Dermis blood vessel endothelial cell (primary cell): ENCODE measurements around the gene KHDC4. TPM values are rescaled to one million over a fixed set of nuclear protein-coding genes. Genes with fewer than 3 reads are reported as not detected.
"Not testable (repeated sequence)": the region's sequence is repeated elsewhere in the genome, so short reads cannot be mapped to it uniquely, and the experiment has no call there.

Source experiments
- DNase-seq: peaks from one replicate; pipeline ENCODE4 v3.0.0; 2010
- total RNA-seq: library from RNA; depleted of rRNA; stranded (reverse); fragments of >200 nt; gene quantifications from 2 replicates; pipeline ENCODE4 v1.2.3, GENCODE V29; 2014

The KHDC4 gene
- total RNA-seq, 1 donor from 2014 or later, result 32.8 TPM

DNA sequence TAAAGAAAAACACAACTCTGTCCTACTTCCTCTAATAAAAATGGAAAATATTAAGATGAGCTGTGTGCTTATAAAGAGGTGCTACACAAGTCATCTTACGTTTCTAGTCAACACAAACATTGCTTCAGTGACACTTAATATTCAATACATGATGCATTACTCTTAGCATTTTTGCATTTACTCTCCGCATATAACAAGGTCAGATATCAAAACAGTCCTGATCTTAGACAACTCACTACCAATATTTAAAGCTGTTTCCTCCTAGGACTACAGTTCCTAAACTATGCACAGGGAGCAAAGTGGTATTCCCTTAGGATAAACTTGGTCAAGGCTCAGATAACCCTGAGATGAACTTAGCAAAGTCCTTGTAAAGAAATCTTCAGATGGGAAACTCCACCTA lies 35.3 kb downstream of the KHDC4 start:
- no peak for DNase-seq

DNA sequence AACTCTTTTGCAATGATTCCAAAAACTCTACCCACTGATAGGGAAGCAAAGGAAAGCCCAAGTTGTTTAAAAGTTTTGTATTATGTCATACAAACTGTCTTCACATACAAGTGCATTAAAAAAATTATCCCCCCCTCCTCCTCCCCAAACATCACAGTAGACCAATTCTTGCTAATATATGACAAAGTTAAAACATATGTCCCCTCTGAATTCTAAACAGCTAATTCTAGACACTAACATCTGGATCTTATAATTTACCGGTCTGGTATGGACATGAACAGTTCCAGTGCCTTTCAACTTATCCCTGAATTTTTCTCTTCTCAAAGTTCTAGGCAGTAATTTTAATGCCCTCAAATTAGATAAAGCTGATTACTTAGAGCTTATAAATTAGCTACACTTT lies 36.5 kb downstream of the KHDC4 start:
- no peak for DNase-seq

DNA sequence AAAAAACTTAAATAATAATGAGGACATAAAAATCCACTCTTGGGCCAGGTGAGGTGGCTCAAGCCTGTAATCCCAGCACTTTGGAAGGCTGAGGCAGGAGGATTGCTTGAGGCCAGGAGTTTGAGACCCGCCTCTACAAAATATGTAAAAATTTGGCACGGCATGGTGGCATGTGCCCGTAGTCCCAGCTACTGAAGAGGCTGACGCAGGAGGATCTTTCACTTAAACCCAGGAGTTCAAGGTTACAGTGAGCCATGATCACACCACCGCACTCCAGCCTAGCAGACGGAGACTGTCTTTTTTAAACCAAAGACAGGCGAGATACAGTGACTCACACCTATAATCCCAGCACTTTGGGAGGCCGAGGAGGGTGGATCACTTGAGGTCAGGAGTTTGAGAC lies 37.7 kb downstream of the KHDC4 start:
- not testable (repeated sequence) for DNase-seq

DNA sequence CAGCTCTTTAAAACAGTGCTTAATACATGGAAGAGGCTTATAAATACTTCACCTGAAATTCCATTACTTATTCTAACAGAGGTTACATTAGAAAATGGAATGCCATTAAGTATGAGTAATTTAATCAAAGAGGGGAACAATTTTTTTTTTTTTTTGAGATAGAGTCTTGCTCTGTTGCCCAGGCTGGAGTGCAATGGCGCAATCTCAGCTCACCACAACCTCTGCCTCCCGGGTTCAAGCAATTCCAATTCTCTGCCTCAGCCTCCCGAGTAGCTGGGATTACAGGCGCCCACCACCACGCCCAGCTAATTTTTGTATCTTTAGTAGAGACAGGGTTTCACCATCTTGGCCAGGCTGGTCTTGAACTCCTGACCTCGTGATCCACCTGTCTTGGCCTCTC lies 38.6 kb downstream of the KHDC4 start:
- DNase-seq, result not testable (repeated sequence)

DNA sequence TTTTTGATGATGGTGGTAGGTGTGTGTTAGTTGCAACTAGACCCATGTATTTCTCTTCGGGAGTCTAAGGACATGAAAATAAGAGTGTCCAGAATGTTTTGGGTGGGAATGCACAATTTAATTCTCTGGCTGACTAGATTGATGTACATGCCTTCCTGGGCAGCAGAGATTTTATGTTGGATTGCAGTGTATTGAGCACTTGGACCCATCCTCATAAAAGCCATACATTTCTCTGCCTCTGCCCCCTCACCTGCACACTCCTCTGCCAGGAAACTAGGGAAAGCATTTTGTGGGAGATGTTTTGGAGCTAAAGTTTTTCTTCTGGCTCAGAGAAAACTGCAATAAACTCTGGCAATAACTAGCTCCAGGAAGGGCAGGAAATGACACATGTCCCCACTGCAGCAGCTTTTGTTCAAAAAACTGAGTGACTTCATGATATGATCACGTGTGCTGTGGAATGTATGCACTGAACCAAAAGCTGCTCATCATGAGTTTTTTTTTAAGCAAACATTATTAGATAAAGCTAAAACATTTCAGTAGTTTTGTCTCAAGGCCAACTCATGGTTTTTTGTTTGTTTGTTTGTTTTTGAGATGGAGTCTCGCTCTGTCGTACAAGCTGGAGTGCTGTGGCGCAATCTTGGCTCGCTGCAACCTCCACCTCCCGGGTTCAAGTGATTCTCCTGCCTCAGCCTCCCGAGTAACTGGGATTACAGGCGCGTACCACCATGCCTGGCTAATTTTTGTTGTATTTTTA lies 40.6 kb downstream of the KHDC4 start:
- DNase-seq, result peak; percentile 96

DNA sequence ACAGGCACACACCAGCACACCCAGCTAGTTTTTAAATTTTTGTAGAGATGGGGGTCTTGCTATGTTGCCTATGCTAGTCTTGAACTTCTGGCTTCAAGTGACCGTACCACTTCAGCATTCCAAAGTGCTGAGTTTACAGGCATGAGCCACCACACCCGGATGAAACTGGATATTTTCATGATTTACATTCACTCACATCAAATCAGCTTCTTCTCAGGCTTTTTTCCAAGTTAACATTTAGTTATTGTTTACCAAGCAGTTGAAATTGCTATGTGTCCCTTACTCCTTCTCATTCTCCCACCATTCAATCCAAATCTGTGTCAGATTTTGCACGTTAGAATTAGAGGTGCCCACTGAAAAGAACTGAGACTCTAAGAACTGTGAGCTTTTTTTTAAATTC lies 41.4 kb downstream of the KHDC4 start:
- peak; percentile 73 for DNase-seq

DNA sequence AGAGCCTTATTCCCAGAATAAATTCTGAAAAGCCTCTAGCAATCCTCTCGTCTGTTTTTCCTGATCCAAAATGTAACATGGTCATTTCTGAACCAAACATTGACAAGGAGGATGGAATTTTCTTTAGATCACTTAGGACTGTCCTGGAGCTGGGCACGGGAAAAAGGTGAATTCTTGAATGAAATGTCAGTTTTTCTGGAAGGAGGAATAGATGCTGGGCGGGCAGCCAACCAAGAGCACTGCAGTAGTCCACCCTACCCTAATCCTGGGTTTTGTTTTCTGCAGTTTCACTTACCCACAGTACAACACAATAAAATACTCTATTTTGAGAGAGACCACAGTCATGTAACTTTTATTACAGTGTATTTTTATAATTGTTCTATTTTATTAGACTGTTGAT lies 44.0 kb downstream of the KHDC4 start:
- DNase-seq, result peak; percentile 5

DNA sequence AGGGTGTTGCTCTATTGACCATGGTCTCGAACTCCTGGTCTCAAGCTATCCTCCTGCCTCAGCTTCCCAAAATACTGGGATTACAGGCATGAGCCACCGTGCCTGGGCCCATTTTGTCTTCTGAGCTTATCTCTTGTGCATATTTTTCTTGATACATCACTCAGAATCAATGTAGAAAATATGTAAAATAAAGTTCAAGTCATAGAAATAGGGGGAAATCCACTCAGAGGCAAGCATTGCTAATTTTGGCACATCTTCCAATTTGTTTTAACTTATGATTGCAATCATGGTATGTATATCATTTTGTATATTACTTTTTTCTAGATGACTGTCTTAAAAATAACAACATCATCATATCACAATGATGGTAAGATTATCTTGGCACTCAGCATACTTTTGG lies 44.6 kb downstream of the KHDC4 start:
- DNase-seq, result peak; percentile 47

DNA sequence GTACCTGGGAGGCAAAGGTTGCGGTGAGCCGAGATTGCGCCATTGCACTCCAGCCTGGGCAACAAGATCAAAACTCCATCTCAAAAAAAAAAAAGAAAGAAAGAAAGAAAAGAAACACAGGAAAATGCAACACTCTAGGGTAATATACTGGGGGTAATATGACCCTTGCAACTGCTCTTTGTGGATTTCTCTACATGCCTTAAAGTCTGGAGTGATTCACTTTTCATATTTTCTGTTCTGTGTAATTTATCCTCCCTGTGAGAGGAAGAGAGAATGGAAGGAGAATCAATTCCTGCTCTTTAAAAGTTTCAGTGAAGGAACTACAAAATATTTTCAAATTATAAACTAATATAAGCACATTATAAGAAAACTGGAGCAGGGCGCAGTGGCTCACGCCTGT lies 45.7 kb downstream of the KHDC4 start:
- DNase-seq, result no peak

DNA sequence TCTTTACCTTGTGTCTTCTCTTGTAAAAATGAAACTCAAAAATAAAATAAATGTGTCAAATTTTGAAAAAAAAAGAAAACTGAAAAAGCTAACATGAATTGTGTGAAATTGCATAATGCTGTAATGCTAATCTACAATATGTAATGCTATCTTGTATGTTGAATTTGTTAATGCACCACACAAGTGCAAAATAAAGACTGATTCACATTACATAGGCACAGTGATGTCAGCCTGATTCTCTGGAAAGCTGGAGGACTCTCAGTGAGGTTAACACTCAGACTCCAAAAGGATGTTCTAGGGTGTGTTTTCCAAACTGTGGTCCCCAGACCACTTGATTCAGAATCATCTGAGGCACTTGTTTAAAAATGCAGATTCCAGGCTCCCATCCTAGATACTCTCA lies 49.2 kb downstream of the KHDC4 start:
- no peak for DNase-seq

DNA sequence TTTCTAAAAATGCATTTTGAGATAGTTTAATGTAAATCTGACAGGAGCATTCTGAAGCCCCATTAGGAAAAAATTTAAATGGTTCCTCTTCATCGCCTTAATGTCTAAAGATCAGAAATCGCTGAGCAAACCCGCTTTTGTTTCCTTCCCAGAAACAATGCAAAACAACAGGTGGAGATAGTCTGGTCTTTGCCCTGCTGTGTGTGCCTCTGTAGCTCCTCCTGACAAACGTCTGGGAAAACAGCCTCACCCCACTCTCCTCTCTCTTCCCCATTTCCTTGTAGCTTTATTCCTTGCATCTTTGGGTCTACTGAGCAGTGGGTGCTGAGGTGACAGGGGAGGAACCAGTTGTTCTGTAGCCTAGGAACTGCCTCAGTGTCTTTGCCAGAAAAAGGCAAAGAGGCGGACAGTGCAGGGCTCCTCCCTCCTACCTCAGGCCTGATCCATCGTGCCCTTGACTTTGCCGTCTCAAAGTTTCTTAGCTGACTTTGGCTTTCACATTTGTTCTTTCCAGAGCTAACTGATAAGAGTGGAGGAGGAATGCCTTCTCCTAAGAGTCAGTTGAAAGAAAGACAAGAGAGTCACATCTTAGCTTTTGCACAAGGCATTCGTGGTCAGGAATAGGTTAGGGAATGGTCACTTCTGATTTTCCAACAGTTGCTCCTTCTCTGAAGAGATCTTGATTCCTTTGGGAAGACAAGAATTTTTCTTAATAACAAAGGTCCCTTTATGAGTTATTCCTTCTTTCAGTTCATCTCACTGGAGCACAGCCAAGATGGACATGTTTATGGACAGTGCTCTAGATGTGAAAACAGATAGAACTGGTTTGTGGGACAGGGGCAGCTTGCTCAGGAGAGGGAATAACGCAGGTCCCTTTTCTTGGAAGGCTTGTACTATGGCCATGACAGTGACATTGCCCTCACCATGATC lies 49.9 kb downstream of the KHDC4 start:
- no peak for DNase-seq

DNA sequence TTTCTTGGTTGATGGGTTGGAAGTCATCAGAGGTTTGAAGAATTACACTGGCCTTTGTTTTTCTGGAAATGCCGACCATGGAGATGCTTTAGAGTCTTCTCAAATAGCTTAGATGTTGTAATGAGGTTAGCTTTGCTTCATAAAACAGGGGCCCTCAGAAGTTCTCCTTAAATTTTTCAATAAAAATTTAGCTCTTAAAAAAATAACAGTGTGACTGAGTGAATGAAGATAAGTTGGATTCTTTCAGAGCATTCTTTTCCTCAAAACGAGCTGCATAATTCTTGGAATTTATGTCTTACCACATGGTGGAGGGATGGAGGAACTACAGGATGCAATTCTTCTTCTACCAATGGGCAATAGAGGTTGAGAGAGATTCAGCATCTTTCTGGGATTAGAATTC lies 51.4 kb downstream of the KHDC4 start:
- no peak for DNase-seq

DNA sequence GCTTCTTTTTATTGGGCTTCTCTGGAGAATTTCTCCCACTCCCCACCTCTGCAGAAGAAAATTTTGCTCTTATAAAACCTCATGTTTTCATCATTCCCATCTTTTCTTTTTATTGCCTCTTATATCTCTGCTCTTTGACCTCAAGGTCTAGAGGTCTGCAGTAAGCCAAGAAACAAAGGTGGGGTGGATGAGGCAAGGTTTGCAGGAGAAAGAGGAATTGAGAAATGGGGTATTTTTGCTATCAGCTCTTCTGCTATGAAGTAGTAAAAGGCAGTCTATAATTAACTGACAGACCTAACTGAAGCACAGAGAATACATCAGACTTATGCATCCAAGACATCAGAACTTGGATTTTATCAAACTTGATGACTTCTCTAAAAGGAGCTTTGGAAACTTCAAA lies 52.0 kb downstream of the KHDC4 start:
- no peak for DNase-seq

DNA sequence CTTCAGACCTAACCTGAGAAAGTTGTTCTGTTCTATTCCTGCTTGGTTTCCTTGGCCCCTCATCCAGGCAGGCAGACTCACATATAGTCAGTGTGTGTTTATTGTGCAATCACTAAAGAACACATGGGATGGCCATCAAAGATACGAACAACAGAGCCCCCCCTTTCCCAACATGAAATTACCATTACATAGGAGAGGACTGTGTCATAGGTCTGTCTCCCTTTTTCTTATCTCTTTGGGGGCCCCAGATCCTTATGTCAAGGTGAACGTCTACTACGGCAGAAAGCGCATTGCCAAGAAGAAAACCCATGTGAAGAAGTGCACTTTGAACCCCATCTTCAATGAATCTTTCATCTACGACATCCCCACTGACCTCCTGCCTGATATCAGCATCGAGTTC lies 53.3 kb downstream of the KHDC4 start:
- DNase-seq, result no peak

DNA sequence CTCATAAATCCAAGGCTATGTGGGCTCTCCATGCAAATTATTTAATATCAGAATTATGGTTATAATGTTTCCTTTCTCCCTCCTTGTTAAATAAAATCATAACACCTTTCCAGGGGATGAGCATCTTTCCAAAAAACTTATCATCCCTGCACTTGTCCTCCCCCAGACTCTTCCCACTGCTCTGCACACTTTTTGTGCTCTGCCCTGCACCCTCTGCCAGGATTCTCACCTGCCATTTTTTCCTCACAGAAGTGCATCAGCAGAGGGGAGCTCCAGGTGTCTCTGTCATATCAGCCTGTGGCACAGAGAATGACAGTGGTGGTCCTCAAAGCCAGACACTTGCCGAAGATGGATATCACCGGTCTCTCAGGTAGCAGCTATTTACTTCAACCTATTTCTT lies 54.0 kb downstream of the KHDC4 start:
- DNase-seq, result no peak

DNA sequence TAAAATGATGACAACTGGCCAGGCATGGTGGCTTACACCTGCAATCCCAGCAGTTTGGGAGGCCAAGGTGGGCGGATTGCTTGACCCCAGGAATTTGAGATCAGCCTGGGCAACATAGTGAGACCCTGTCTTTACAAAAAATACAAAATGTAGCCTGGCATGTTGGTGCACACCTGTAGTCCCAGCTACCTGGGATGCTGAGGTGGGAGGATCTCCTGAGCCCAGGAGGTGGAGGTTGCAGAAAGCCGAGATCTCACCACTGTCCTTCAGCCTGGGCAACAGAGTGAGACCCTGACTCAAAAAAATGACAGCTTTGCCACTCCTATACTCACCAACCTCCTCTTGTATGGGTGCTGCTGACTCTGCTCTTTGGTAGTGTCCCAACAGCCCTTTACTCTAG lies 56.3 kb downstream of the KHDC4 start:
- DNase-seq, result no peak

DNA sequence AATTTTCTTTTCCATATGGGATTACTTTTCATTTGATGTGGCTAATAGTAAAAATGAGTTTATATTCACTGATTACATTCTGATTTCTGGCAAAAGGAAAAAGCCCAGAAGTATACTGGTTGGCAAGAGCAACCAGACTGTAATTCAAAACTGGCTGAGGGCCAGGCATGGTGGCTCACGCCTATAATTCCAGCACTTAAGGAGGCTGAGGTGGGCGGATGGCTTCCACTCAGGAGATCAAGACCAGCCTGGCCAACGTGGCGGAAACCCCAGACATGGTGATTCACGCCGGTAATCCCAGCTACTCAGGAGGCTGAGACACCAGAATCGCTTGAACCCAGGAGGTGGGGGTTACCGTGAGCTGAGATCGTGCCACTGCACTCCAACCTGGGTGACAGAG lies 60.4 kb downstream of the KHDC4 start:
- peak; percentile 77 for DNase-seq

DNA sequence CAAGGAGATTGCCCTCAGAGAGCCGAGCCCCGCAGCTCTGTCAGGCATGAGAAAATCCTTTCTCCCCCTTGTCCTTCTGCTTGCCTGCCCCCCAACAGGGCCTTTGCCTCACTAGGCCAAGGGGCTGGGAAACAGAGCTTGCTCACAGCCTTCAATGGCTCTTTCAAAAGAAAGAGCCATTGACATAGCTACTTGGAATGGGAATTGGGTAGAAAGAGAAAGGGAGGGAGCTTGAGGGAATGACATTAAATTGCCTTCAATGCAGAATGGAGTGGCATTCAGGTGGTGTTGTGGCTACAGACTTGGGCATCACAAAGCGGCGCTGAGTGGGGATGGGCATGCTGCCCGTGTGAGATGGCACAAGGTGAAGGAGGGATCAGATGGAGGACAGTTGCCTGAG lies 61.7 kb downstream of the KHDC4 start:
- no peak for DNase-seq

DNA sequence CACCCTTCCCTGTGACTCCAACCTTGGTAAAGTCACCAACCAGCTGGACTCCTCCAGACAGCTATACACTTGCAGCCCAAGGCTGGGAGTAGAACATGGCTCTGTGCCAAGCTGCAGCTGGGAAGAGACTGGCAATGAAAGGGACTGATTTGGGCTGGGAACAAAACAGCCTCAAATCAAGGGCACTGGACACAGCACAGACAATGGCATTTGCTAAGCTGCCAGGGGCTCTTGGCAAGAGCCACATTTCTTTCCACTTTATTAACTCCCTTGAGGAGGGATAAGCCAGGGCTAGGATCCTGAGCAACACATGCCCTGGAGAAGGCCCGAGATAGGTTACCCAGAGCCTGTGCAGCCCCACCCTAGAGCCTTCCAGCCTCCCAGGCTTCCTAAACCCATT lies 62.8 kb downstream of the KHDC4 start:
- peak; percentile 60 for DNase-seq

DNA sequence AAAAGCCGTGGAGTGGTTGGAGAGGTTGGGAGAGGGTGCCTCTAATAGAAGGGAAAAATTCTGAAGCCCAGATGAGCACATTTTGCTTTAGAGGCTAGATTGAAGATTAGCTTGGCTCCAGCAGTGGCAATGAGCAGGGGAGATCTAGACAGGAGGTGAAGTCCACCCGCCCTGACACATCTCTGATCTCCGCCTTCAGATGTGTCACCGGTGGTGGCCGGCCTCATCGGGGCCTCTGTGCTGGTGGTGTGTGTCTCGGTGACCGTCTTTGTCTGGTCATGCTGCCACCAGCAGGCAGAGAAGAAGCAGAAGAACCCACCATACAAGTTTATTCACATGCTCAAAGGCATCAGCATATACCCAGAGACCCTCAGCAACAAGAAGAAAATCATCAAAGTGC lies 66.4 kb downstream of the KHDC4 start:
- no peak for DNase-seq

DNA sequence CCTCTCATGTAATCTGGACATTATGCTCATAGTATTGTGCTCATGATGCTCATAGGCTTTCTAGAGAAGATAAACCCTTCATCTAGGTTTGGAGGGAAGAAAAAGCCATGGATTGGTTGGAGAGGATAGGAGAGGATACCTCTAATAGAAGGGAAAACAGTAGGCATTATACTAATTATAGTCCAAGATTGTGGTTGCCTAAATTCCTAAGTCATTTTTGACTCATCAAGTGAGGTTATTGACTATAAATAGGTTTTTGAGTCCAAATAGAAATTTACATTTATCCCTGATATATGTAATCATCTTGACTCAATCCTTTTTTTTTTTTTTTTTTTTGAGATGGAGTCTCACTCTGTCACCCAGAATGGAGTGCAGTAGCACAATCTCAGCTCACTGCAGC lies 69.8 kb downstream of the KHDC4 start:
- no peak for DNase-seq
